Liver (tissue), 9 donors: ENCODE data around the gene NFIX. TPM values are rescaled to one million over a fixed set of nuclear protein-coding genes. Genes with fewer than 3 reads are reported as not detected.

Experiments
- DNase-seq: peaks from one replicate; pipeline ENCODE4 v3.0.0-alpha.2; 2017; ENCODE audit warnings: low spot score
- H3K27ac ChIP-seq, 2 donors: one replicate each; pipeline ENCODE4 v1.7.0; 2013; ENCODE audit warnings: inconsistent platforms in 2 of 2, low read length in 2 of 2, control low read depth in 1 of 2, low read depth in 1 of 2, mild to moderate bottlenecking in 1 of 2
- H3K27me3 ChIP-seq, 4 donors: one replicate each; pipeline versions ENCODE4 v1.6.1 to v1.7.0; 2013; ENCODE audit warnings: low read length in 3 of 4, inconsistent platforms in 1 of 4, mild to moderate bottlenecking in 1 of 4, moderate library complexity in 1 of 4; ENCODE audit not compliant: control insufficient read depth in 4 of 4, insufficient read depth in 4 of 4
- H3K36me3 ChIP-seq, 4 donors: one replicate each; pipeline versions ENCODE4 v1.6.1 to v1.7.0; 2013; ENCODE audit warnings: low read length in 3 of 4, mild to moderate bottlenecking in 3 of 4, low read depth in 1 of 4, moderate library complexity in 1 of 4; ENCODE audit not compliant: control insufficient read depth in 4 of 4, insufficient read depth in 3 of 4
- H3K4me1 ChIP-seq, 4 donors: one replicate each; pipeline versions ENCODE4 v1.6.1 to v1.7.0; 2013; ENCODE audit warnings: low read length in 3 of 4, mild to moderate bottlenecking in 3 of 4, moderate library complexity in 1 of 4; ENCODE audit not compliant: control insufficient read depth in 4 of 4, insufficient read depth in 4 of 4
- H3K4me3 ChIP-seq, 3 donors: one replicate each; pipeline versions ENCODE4 v1.6.1 to v1.7.0; 2013; ENCODE audit warnings: low read length in 3 of 3, control low read depth in 1 of 3, low read depth in 1 of 3, mild to moderate bottlenecking in 1 of 3
- H3K9ac ChIP-seq, 2 donors: one replicate each; pipeline ENCODE4 v1.7.0; 2013; ENCODE audit warnings: low read length in 2 of 2, mild to moderate bottlenecking in 2 of 2, moderate library complexity in 2 of 2, control low read depth in 1 of 2, low read depth in 1 of 2
- H3K9me3 ChIP-seq, 4 donors: one replicate each; pipeline versions ENCODE4 v1.6.1 to v1.7.0; 2013; ENCODE audit warnings: low read length in 3 of 4; ENCODE audit not compliant: control insufficient read depth in 4 of 4
- ATF3 ChIP-seq: IDR thresholded peaks from 2 replicates; pipeline ENCODE4 v1.6.1; 2016; ENCODE audit warnings: antibody characterized with exemption
- CTCF ChIP-seq: fragments of 150-350 bp; IDR thresholded peaks from 2 replicates; pipeline ENCODE4 v1.5.1; 2017; ENCODE audit warnings: improper control_type of control experiment, low read depth, low read length; ENCODE audit not compliant: missing input control
- EGR1 ChIP-seq, 2 donors: IDR thresholded peaks; 2 replicates each; pipeline ENCODE4 v1.6.1; 2016 to 2018; ENCODE audit warnings: antibody characterized with exemption in 2 of 2, low read depth in 2 of 2
- FOXA1 ChIP-seq: IDR thresholded peaks from 2 replicates; pipeline ENCODE4 v1.6.1; 2016; ENCODE audit warnings: antibody characterized with exemption
- FOXA2 ChIP-seq: IDR thresholded peaks from 2 replicates; pipeline ENCODE4 v1.6.1; 2016; ENCODE audit warnings: antibody characterized with exemption
- GABPA ChIP-seq, 2 donors: IDR thresholded peaks in 1 of 2; conservative IDR thresholded peaks in 1 of 2; 2 replicates each; pipeline ENCODE4 v1.6.1; 2016; ENCODE audit warnings: antibody characterized with exemption in 2 of 2, mild to moderate bottlenecking in 1 of 2, moderate library complexity in 1 of 2
- HNF4A ChIP-seq, 2 donors: conservative IDR thresholded peaks; 2 replicates each; pipeline ENCODE4 v1.6.1; 2016; ENCODE audit warnings: antibody characterized with exemption in 2 of 2, mild to moderate bottlenecking in 2 of 2
- HNF4G ChIP-seq: IDR thresholded peaks from 2 replicates; pipeline ENCODE4 v1.6.1; 2016; ENCODE audit warnings: antibody characterized with exemption
- JUND ChIP-seq, 2 donors: IDR thresholded peaks; 2 replicates each; pipeline ENCODE4 v1.6.1; 2016; ENCODE audit warnings: antibody characterized with exemption in 2 of 2
- MAX ChIP-seq: IDR thresholded peaks from 2 replicates; pipeline ENCODE4 v1.6.1; 2016; ENCODE audit warnings: antibody characterized with exemption
- NR2F2 ChIP-seq: IDR thresholded peaks from 2 replicates; pipeline ENCODE4 v1.6.1; 2016; ENCODE audit warnings: antibody characterized with exemption
- RAD21 ChIP-seq, 2 donors: IDR thresholded peaks; 2 replicates each; pipeline ENCODE4 v1.6.1; 2016; ENCODE audit warnings: antibody characterized with exemption in 2 of 2, mild to moderate bottlenecking in 2 of 2
- REST ChIP-seq: IDR thresholded peaks from 2 replicates; pipeline ENCODE4 v1.6.1; 2016; ENCODE audit warnings: antibody characterized with exemption, mild to moderate bottlenecking
- SP1 ChIP-seq: IDR thresholded peaks from 2 replicates; pipeline ENCODE4 v1.6.1; 2018; ENCODE audit warnings: antibody characterized with exemption, mild to moderate bottlenecking
- TAF1 ChIP-seq: conservative IDR thresholded peaks from 2 replicates; pipeline ENCODE4 v1.6.1; 2016; ENCODE audit warnings: antibody characterized with exemption, mild to moderate bottlenecking
- YY1 ChIP-seq: IDR thresholded peaks from 2 replicates; pipeline ENCODE4 v1.6.1; 2016; ENCODE audit warnings: antibody characterized with exemption, mild to moderate bottlenecking
- ZBTB33 ChIP-seq: IDR thresholded peaks from 2 replicates; pipeline ENCODE4 v1.6.1; 2016; ENCODE audit warnings: antibody characterized with exemption
- whole genome bisulfite sequencing: extraction: QIAGEN DNeasy Blood & Tissue Kit; methylation state at CpG from one replicate; pipeline ENCODE4 v1.1.7; 2013; 5-methylcytosine and 5-hydroxymethylcytosine counted together
- polyA plus RNA-seq, 2 donors: library from polyadenylated mRNA; stranded (reverse) in 1 of 2; unstranded in 1 of 2; fragments of 200-250 nt in 1 of 2; fragments of >200 nt in 1 of 2; fragmentation: Nextera tagmentation in 1 of 2; extraction: Ambion mirVana in 1 of 2; gene quantifications; one replicate each; pipeline versions ENCODE4 v1.2.1 to v1.2.3, GENCODE V29; 2013 to 2015
- total RNA-seq, 2 donors: library from RNA; depleted of rRNA; stranded (reverse); fragments of >200 nt; gene quantifications; one replicate each; pipeline ENCODE4 v1.2.3, GENCODE V29; 2014
- donor health status: healthy.
- donor health status: healthy.
- donor health status: healthy.
- donor health status: healthy.
- donor health status: healthy.

NFIX gene
- total and polyA plus RNA-seq, 4 donors: 3.3 to 18.4 (median 12.6) TPM

GRCh38 chr19:13076320-13076719, 81.0 kb downstream of the NFIX start:
- H3K27me3 ChIP-seq: no peaks in the 10 kb centered on the region
- peaks cover 0 to 5% (median under 1%) of the 10 kb centered on the region in 4 donors for H3K4me1 ChIP-seq
- no peak overlapping the region for H3K4me3 ChIP-seq
- no peaks in the 10 kb centered on the region for H3K9me3 ChIP-seq
- 84% methylated on average over 8 of the region's 8 CpGs for WGBS
- H3K9ac ChIP-seq: no peak overlapping the region
- no peak overlapping the region for H3K27ac ChIP-seq
- H3K36me3 ChIP-seq: peaks cover 0 to 26% (median 2%) of the 10 kb centered on the region in 4 donors
- DNase-seq: peak; percentile 78
- TF ChIP-seq ATF3: no peak
- no peak for TF ChIP-seq REST
- no peak for TF ChIP-seq HNF4G
- no peak for TF ChIP-seq SP1
- no peak for TF ChIP-seq EGR1 (IDR thresholded peaks at IDR 0.05; ENCODE audit: low read depth in 2 of 2)
- no peak for TF ChIP-seq MAX
- no peak for TF ChIP-seq TAF1
- no peak for TF ChIP-seq HNF4A (conservative IDR thresholded peaks at IDR 0.05)
- TF ChIP-seq ZBTB33: no peak
- no peak for TF ChIP-seq CTCF
- no peak for TF ChIP-seq JUND (IDR thresholded peaks at IDR 0.05)
- TF ChIP-seq YY1: no peak
- no peak for TF ChIP-seq FOXA1
- TF ChIP-seq NR2F2: no peak
- TF ChIP-seq FOXA2: no peak
- TF ChIP-seq RAD21 (IDR thresholded peaks at IDR 0.05): no peak
- no peak for TF ChIP-seq GABPA (IDR thresholded peaks at IDR 0.05 in 1 of 2, conservative IDR thresholded peaks at IDR 0.05 in 1 of 2)

GRCh38 chr19:13076787-13077186, 81.5 kb downstream of the NFIX start:
- Histone ChIP-seq H3K4me1 (peaks cover 0 to 10% (median 5%) of the 10 kb centered on the region in 4 donors), H3K4me3 (no peak overlapping the region), H3K9me3 (no peaks in the 10 kb centered on the region), H3K9ac (no peak overlapping the region), H3K27ac (no peak overlapping the region), H3K27me3 (no peaks in the 10 kb centered on the region), H3K36me3 (peaks cover 0 to 26% (median 2%) of the 10 kb centered on the region in 4 donors)
- TF ChIP-seq JUND (IDR thresholded peaks at IDR 0.05): no peak
- TF ChIP-seq MAX: no peak
- no peak for TF ChIP-seq HNF4G
- 78% methylated on average over 6 of the region's 6 CpGs for WGBS
- DNase-seq: no peak
